Naive thymus-derived CD4-positive, alpha-beta T cell (primary cell): ENCODE results near the gene SLC25A43. TPM values are rescaled to one million over a fixed set of nuclear protein-coding genes. Genes with fewer than 3 reads are reported as not detected.
A peak's percentile ranks its signal among the peaks of the same experiment; 100 is the strongest.

ENCODE experiments used
- ATAC-seq: fragments of 150-1000 bp; cut with Tn5 transposase; 2 replicates; pipeline ENCODE4 v1.10.0; 2021; ENCODE audit warnings: mild to moderate bottlenecking, moderate library complexity
- CTCF ChIA-PET: fragments of 350-600 bp; sonication (Branson Sonifier 250); formaldehyde crosslinking; loops from one replicate; lab custom pipeline; 2021; ENCODE audit warnings: antibody characterized with exemption; lab: Charles Lee
- POLR2A ChIA-PET: fragments of 350-600 bp; sonication (Branson Sonifier 250); formaldehyde crosslinking; loops from one replicate; lab custom pipeline; 2021; ENCODE audit warnings: antibody characterized with exemption, inconsistent platforms; lab: Charles Lee
- DNase-seq, 9 donors: peaks; one replicate each; pipeline versions ENCODE4 v3.0.0 to v3.0.0-alpha.2; 2020 to 2022; ENCODE audit warnings: mixed read lengths in 1 of 9
- H3K27ac ChIP-seq: one replicate; pipeline ENCODE4 v1.7.0; 2013; ENCODE audit warnings: mild to moderate bottlenecking, low read depth, low read length, moderate library complexity
- H3K27me3 ChIP-seq, 2 donors: one replicate each; pipeline ENCODE4 v1.7.0; 2013; ENCODE audit warnings: low read length in 2 of 2, mild to moderate bottlenecking in 2 of 2, moderate library complexity in 2 of 2; ENCODE audit not compliant: control insufficient read depth in 2 of 2, insufficient read depth in 2 of 2
- H3K36me3 ChIP-seq, 3 experiments: 1 replicate in 2 of 3; 2 replicates in 1 of 3; pipeline ENCODE4 v1.7.0; 2013; ENCODE audit warnings: low read length in 3 of 3, mild to moderate bottlenecking in 3 of 3, moderate library complexity in 1 of 3; ENCODE audit not compliant: insufficient read depth in 3 of 3, control insufficient read depth in 2 of 3
- H3K4me1 ChIP-seq, 2 donors: one replicate each; pipeline ENCODE4 v1.7.0; 2013; ENCODE audit warnings: low read length in 2 of 2, mild to moderate bottlenecking in 2 of 2, moderate library complexity in 1 of 2; ENCODE audit not compliant: control insufficient read depth in 2 of 2, insufficient read depth in 2 of 2
- H3K4me3 ChIP-seq: 2 replicates; pipeline ENCODE4 v1.7.0; 2013; ENCODE audit warnings: mild to moderate bottlenecking, low read length
- H3K9me3 ChIP-seq, 3 experiments: 1 replicate in 2 of 3; 2 replicates in 1 of 3; pipeline ENCODE4 v1.7.0; 2013; ENCODE audit warnings: low read length in 3 of 3; ENCODE audit not compliant: control insufficient read depth in 2 of 3
- H3K27ac Mint-ChIP-seq, 9 donors: one replicate each; pipeline ENCODE4 v1.8.0; 2020 to 2022; ENCODE audit warnings: mixed read lengths in 9 of 9, mild to moderate bottlenecking in 8 of 9, moderate library complexity in 5 of 9, inconsistent platforms in 2 of 9
- H3K27me3 Mint-ChIP-seq, 5 donors: one replicate each; pipeline ENCODE4 v1.8.0; 2021 to 2022; ENCODE audit warnings: mixed read lengths in 5 of 5, mild to moderate bottlenecking in 1 of 5
- H3K36me3 Mint-ChIP-seq, 5 donors: one replicate each; pipeline ENCODE4 v1.8.0; 2020 to 2022; ENCODE audit warnings: mixed read lengths in 5 of 5, mild to moderate bottlenecking in 3 of 5, inconsistent platforms in 1 of 5
- H3K4me1 Mint-ChIP-seq, 7 donors: one replicate each; pipeline ENCODE4 v1.8.0; 2020 to 2022; ENCODE audit warnings: mixed read lengths in 7 of 7, mild to moderate bottlenecking in 3 of 7, inconsistent platforms in 1 of 7
- H3K4me3 Mint-ChIP-seq, 10 donors: one replicate each; pipeline ENCODE4 v1.8.0; 2020 to 2022; ENCODE audit warnings: mild to moderate bottlenecking in 10 of 10, mixed read lengths in 10 of 10, moderate library complexity in 6 of 10, inconsistent platforms in 2 of 10
- H3K9me3 Mint-ChIP-seq, 11 donors: one replicate each; pipeline ENCODE4 v1.8.0; 2020 to 2022; ENCODE audit warnings: mixed read lengths in 11 of 11, mild to moderate bottlenecking in 4 of 11, inconsistent platforms in 1 of 11, moderate library complexity in 1 of 11
- intact Hi-C, 2 donors: fragments of 100-400 bp; cut with micrococcal nuclease; formaldehyde crosslinking; loops; one replicate each; pipeline ENCODE4 v1.15.1; 2023
- polyA plus RNA-seq, 2 donors: library from polyadenylated mRNA; unstranded; fragments of 300-500 nt; fragmentation: Illumina TruSeq; gene quantifications; one replicate each; pipeline ENCODE4 v1.2.3, GENCODE V29; 2021
- total RNA-seq, 6 experiments: library from RNA in 5 of 6; stranded (reverse) in 5 of 6; gene quantifications; 1 replicate in 5 of 6; 2 replicates in 1 of 6; pipeline ENCODE4 v1.2.3 and lab custom pipeline; 2021 to 2026

Gene SLC25A43
- total and polyA plus RNA-seq, 7 experiments from 2014 or later: 1.8 to 8.2 (median 2.6) TPM

DNA sequence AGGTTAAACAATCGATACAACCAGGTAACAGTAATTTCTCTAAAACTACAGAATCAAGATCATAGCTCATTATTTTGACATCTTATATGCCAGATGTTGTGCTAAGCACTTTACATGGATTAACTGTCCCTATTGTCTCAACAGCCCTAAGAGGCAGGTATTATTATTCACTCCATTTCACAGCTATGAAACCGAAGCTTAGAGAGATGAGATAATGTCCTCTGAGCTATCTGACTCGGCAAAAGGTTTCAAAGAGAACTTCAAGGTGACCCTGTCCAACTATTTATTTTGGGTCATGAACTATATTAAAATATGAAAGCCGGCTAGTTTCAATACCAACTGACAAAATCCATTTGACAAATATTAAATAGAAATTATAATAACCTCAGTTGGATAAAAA, 79.4 kb downstream of the SLC25A43 start:
- H3K27ac ChIP-seq: no peak overlapping the region
- no peak overlapping the region for H3K27ac Mint-ChIP-seq
- H3K4me1 ChIP-seq: peaks cover 0 to 4% of the 10 kb centered on the region in 2 donors
- no peaks in the 10 kb centered on the region for H3K9me3 ChIP-seq
- ATAC-seq (no peak), DNase-seq (no peak)
- peaks cover 0 to 1% (median 0%) of the 10 kb centered on the region in 5 donors for H3K27me3 Mint-ChIP-seq
- H3K4me3 ChIP-seq: no peak overlapping the region
- no peaks in the 10 kb centered on the region for H3K36me3 ChIP-seq
- ChIA-PET POLR2A (interaction anchor here (1.7 kb wide), 1 partner anchor 9 kb away, joined by 6 read pairs; no protein-coding TSS in a partner anchor), CTCF (interaction anchor here (0.9 to 1.8 kb wide), 2 partner anchors 9 to 11 kb away, joined by 3 to 5 read pairs; no protein-coding TSS in a partner anchor)
- no peak overlapping the region for H3K4me3 Mint-ChIP-seq
- intact Hi-C loops: no loop called here
- peaks cover 0 to 12% (median 6%) of the 10 kb centered on the region in 7 donors for H3K4me1 Mint-ChIP-seq
- H3K36me3 Mint-ChIP-seq: no peaks in the 10 kb centered on the region
- H3K27me3 ChIP-seq: no peaks in the 10 kb centered on the region
- no peaks in the 10 kb centered on the region for H3K9me3 Mint-ChIP-seq

- Mint-ChIP-seq H3K27me3 (peaks cover 0 to 1% (median 0%) of the 10 kb centered on the region in 5 donors), H3K9me3 (no peaks in the 10 kb centered on the region), H3K4me1 (peaks cover 0 to 12% (median 6%) of the 10 kb centered on the region in 7 donors), H3K36me3 (no peaks in the 10 kb centered on the region), H3K27ac (peak overlapping the region in 1 of 9 donors; percentile 16), H3K4me3 (no peak overlapping the region)
- intact Hi-C loops: loop anchor here in 1 of 2 donors (10.0 kb wide), 1 partner anchor 765 kb away; no protein-coding TSS in a partner anchor
- no peak for ATAC-seq
- H3K9me3 ChIP-seq: no peaks in the 10 kb centered on the region
- DNase-seq: no peak
- no peaks in the 10 kb centered on the region for H3K27me3 ChIP-seq
- no peak overlapping the region for H3K27ac ChIP-seq
- peaks cover 0 to 4% of the 10 kb centered on the region in 2 donors for H3K4me1 ChIP-seq
- H3K36me3 ChIP-seq: no peaks in the 10 kb centered on the region
- H3K4me3 ChIP-seq: no peak overlapping the region
- POLR2A ChIA-PET: no interaction called here
- CTCF ChIA-PET: interaction anchor here (0.9 kb wide), 1 partner anchor 11 kb away, joined by 3 read pairs; no protein-coding TSS in a partner anchor
Observed at GRCh38 chrX:119479845-119480244, 80.7 kb downstream of the SLC25A43 start.

- Mint-ChIP-seq H3K27me3 (no peaks in the 10 kb centered on the region), H3K4me3 (no peak overlapping the region), H3K27ac (no peak overlapping the region), H3K9me3 (no peaks in the 10 kb centered on the region), H3K36me3 (no peaks in the 10 kb centered on the region), H3K4me1 (peaks cover 0 to 16% (median 6%) of the 10 kb centered on the region in 7 donors)
- Histone ChIP-seq H3K36me3 (no peaks in the 10 kb centered on the region), H3K27ac (no peak overlapping the region), H3K27me3 (no peaks in the 10 kb centered on the region), H3K9me3 (no peaks in the 10 kb centered on the region), H3K4me3 (no peak overlapping the region), H3K4me1 (peaks cover 0 to 4% of the 10 kb centered on the region in 2 donors)
- ChIA-PET POLR2A (interaction anchor here (0.6 to 2.1 kb wide), 4 partner anchors 10 to 664 kb away, joined by 3 to 7 read pairs (median 6); partner anchors contain the start of gene SLC25A5), CTCF (interaction anchor here (2.1 kb wide), 1 partner anchor 20 kb away, joined by 6 read pairs; no protein-coding TSS in a partner anchor)
- ATAC-seq (no peak), DNase-seq (no peak)
- intact Hi-C loops: loop anchor here in 1 of 2 donors (10.0 kb wide), 1 partner anchor 763 kb away; no protein-coding TSS in a partner anchor
Observed at GRCh38 chrX:119481323-119481801, 82.2 kb downstream of the SLC25A43 start.

DNA sequence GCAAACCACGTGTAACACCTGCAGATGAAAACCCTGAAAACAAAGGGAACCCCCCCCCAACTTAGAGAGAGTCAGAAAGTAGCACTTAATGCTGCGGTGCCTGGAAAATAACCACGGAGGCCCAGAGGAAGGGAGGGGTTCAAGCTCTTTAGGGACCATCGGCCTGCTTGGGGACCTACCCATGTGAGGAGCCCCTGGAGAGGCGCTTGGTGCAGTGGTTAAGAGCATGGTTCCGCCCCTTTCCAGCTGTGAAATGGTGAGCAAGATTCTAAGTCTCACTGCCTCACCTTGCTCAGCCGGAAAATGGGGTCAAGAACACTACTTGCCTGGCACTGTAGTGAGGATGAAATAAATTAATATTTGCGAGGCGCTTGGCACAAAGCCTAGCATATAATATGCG, 82.9 kb downstream of the SLC25A43 start:
- CTCF ChIA-PET: interaction anchor here (1.0 to 2.1 kb wide), 2 partner anchors 19 to 31 kb away, joined by 3 to 6 read pairs; no protein-coding TSS in a partner anchor

DNA sequence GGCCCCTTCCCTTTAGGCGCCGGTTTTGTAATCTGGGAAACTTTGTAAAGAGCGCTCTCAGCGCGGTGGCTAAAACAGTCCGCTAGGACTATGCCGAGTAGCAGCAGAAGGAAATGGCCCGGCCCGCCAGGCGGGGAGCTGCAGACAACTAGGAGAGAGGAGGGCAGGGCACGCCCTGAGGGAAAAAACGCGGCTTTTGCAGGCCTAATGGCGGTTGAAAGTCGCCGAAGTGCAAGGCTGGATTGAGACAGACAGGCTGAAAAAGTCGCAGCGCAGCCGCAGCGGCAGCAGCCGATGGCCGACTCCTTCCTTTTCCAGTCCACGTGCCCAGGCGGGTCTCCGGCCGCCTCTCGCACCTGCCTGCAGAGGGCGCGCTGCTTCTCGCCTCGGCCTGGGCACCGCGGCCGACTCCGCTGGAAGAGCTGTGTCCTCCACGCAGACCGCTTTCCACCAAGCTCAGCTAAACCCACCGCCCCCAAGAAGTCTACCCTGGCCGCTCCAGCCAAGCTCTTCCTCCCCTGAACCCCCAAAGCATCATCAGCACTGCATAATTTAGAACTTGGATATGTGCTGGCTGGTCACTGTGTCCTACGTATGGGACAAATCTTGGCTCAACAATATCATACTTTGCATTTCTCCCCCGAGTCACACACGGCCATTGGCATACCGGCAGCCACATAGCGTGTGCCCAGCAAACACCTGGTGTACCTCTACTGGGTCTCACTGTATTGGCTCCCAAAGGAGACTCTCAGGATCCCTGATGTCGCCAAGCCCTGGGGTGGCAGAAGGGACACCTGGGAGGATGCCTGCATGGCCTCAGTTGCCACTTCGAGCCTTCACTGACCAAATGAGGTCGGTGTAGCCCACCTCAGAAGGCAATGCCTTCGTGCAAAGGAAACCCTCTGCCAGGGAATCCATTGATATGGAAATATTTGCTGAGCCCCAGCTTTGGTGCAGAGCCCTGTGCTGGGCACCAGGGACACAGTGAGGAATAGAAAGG, 83.6 kb downstream of the SLC25A43 start:
- H3K4me1 Mint-ChIP-seq: peaks cover 0 to 16% (median 6%) of the 10 kb centered on the region in 7 donors
- Histone ChIP-seq H3K9me3 (no peaks in the 10 kb centered on the region), H3K27me3 (no peaks in the 10 kb centered on the region), H3K4me3 (peak overlapping the region; percentile 54), H3K4me1 (peaks cover 0 to 4% of the 10 kb centered on the region in 2 donors), H3K27ac (peak overlapping the region; percentile 16), H3K36me3 (no peaks in the 10 kb centered on the region)
- POLR2A ChIA-PET: interaction anchor here (0.9 to 2.1 kb wide), 5 partner anchors 12 to 30 kb away, joined by 3 to 8 read pairs (median 7); partner anchors contain the start of gene SLC25A5
- no peaks in the 10 kb centered on the region for H3K36me3 Mint-ChIP-seq
- intact Hi-C loops: loop anchor here (1.0 to 10.0 kb wide), 3 partner anchors 13 to 762 kb away; partner anchors contain the start of gene SLC25A5 (in 1 of the 2)
- H3K9me3 Mint-ChIP-seq: no peaks in the 10 kb centered on the region
- peak overlapping the region; percentile 65 to 89 (median 83) for H3K4me3 Mint-ChIP-seq
- ATAC-seq (peak; percentile 96), DNase-seq (peak; percentile 41 to 66 (median 55))
- CTCF ChIA-PET: interaction anchor here (1.0 to 2.1 kb wide), 5 partner anchors 13 to 99 kb away, joined by 3 to 6 read pairs (median 3); no protein-coding TSS in a partner anchor
- peak overlapping the region in 8 of 9 donors; percentile 51 to 85 (median 70) for H3K27ac Mint-ChIP-seq
- no peaks in the 10 kb centered on the region for H3K27me3 Mint-ChIP-seq

More for the DNA sequence above, 82.9 kb downstream of the SLC25A43 start:
- Mint-ChIP-seq H3K4me3 (peak overlapping the region in 9 of 10 donors; percentile 65 to 89 (median 84)), H3K9me3 (no peaks in the 10 kb centered on the region), H3K27ac (peak overlapping the region in 4 of 9 donors; percentile 51 to 85 (median 70)), H3K27me3 (no peaks in the 10 kb centered on the region), H3K4me1 (peaks cover 0 to 16% (median 6%) of the 10 kb centered on the region in 7 donors), H3K36me3 (no peaks in the 10 kb centered on the region)
- H3K27me3 ChIP-seq: no peaks in the 10 kb centered on the region
- peak overlapping the region; percentile 16 for H3K27ac ChIP-seq
- no peaks in the 10 kb centered on the region for H3K36me3 ChIP-seq
- intact Hi-C loops: loop anchor here (1.0 to 10.0 kb wide), 3 partner anchors 13 to 763 kb away; partner anchors contain the start of gene SLC25A5 (in 1 of the 2)
- no peak for DNase-seq
- POLR2A ChIA-PET: interaction anchor here (0.9 to 2.1 kb wide), 4 partner anchors 11 to 30 kb away, joined by 4 to 8 read pairs (median 7); partner anchors contain the start of gene SLC25A5
- no peaks in the 10 kb centered on the region for H3K9me3 ChIP-seq
- no peak for ATAC-seq
- H3K4me1 ChIP-seq: peaks cover 0 to 4% of the 10 kb centered on the region in 2 donors
- H3K4me3 ChIP-seq: peak overlapping the region; percentile 54

GRCh38 chrX:119486745-119487144, 87.6 kb downstream of the SLC25A43 start:
- Histone ChIP-seq H3K9me3 (no peaks in the 10 kb centered on the region), H3K27ac (no peak overlapping the region), H3K4me3 (no peak overlapping the region), H3K27me3 (no peaks in the 10 kb centered on the region), H3K36me3 (no peaks in the 10 kb centered on the region), H3K4me1 (peaks cover 0 to 4% of the 10 kb centered on the region in 2 donors)
- DNase-seq: no peak
- peaks cover 0 to 12% (median 7%) of the 10 kb centered on the region in 7 donors for H3K4me1 Mint-ChIP-seq
- no peak overlapping the region for H3K27ac Mint-ChIP-seq
- POLR2A ChIA-PET: no interaction called here
- H3K36me3 Mint-ChIP-seq: no peaks in the 10 kb centered on the region
- H3K4me3 Mint-ChIP-seq: no peak overlapping the region
- no peak for ATAC-seq
- intact Hi-C loops: loop anchor here in 1 of 2 donors (10.0 kb wide), 1 partner anchor 758 kb away; no protein-coding TSS in a partner anchor
- CTCF ChIA-PET: interaction anchor here (1.2 to 3.0 kb wide), 4 partner anchors 9 to 29 kb away, joined by 5 to 7 read pairs (median 6); no protein-coding TSS in a partner anchor
- H3K27me3 Mint-ChIP-seq: no peaks in the 10 kb centered on the region
- no peaks in the 10 kb centered on the region for H3K9me3 Mint-ChIP-seq
